Non-pigmented ciliary epithelial cell (primary cell): Measurements from ENCODE around the gene TMC1.

Experiments
- DNase-seq: peaks from one replicate; pipeline ENCODE4 v3.0.0-alpha.2; 2010; ENCODE audit warnings: low read depth

TMC1 gene

DNA sequence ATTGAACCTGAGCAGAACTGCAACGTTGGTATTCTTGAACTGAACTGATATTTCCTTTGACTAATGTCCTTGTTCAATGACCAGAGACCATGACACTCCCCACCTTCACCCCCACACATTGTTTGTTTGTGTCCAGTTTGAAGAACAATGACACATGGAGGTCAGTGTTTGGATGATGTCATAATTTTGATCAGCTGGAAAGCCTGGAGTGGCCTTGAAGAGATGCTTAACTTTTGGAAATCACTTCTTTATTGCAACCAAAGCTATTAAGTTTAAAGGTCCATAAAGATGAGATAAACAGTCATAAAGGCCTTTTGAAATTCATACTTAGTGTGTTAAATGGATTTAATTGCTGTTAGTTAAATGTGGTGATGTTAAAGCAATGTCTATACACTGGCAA is 92.7 kb downstream of the TMC1 start:
- DNase-seq, result no peak

DNA sequence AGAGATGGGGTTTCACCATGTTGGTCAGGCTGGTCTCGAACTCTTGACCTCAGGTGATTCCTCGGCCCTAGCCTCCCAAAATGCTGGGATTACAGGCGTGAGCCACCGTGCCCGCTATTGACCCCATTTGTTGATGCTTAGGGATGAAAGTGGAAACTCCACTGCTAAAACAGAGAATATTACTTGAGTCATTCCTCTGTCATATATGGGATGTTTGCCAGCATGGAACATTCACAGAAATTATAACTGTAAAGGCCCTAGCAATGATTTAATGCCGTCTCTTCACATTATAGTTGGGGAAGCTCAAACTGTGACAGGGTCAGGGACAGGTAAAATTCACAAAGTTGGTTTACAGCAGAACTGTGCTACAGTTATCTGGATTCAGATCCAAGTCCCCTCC is 94.5 kb downstream of the TMC1 start:
- DNase-seq, result no peak

DNA sequence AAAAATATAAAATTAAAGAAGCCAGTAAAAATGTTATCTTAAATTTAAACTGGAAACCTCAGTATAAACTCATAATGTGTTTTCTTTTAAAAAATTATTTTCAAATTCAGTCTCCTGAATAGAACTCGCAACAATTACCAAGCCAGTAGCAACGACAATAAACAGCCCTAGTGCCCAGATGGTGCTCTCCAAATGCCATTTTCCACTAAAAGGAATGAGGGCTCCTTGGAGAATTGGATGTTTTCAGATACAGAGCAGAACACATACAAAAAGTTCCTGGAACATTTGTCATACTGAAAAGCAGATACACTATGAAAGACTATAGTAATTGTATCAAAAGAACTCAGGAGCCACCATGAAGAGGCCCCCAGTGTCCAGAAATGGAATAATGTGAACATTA is 97.4 kb downstream of the TMC1 start:
- no peak for DNase-seq

DNA sequence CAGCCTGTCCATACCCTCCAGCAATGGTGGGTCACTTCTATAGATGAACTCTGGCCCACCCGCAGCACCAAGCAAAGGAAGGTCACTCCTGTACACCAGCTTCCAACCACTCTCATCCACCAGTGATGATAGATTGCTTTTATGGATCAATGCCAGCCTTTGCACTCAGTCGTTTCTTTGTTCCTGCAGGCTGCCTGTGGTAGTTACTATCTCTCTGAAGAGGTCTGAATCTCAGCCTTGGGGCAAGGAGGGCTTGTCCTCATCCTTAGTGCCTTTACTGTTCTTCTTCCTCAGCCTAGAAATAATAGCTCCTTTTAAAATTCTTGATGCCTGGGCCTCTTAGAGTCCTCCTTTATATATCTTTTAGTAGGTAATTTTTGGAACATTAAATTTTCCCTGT is 100.8 kb downstream of the TMC1 start:
- no peak for DNase-seq

DNA sequence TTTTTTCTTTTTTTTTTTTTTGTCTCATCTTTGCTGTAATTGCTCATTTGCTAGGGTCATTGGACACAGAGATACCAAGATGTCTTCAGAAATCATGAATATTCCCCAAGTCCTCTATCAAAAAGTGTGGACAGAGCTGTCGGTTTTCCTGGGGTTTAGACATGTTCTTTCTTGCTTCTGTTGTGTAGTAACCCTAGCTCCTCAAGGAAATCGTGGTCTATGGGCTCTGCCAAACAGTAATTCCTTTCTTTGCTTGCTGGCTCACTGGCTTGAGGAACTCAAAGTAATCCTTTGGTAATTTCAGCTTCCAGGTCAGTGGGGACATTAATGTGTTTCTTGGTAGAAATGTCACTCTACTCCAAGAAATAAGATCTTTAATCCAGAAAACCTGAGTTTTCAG is 101.7 kb downstream of the TMC1 start:
- DNase-seq, result no peak

DNA sequence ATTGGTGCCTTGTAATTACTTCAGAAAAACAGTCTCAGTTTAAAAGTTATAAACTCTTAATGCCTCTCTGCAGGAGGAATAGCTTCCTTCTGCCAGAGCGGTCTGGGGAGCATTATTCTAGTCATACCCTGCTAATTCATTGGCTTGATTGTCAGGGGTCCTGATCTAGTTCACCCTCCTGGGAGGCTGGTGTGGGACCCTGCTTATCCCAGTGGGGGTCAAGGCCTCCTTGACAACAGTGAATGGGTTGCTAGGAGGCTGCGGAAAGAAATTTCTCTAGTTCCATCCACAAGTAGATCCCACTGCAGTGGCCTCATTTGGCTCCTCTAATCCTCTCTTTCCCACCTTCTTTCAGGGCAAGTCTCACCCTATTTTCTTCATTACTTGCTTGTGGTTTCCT is 105.7 kb downstream of the TMC1 start:
- no peak for DNase-seq

DNA sequence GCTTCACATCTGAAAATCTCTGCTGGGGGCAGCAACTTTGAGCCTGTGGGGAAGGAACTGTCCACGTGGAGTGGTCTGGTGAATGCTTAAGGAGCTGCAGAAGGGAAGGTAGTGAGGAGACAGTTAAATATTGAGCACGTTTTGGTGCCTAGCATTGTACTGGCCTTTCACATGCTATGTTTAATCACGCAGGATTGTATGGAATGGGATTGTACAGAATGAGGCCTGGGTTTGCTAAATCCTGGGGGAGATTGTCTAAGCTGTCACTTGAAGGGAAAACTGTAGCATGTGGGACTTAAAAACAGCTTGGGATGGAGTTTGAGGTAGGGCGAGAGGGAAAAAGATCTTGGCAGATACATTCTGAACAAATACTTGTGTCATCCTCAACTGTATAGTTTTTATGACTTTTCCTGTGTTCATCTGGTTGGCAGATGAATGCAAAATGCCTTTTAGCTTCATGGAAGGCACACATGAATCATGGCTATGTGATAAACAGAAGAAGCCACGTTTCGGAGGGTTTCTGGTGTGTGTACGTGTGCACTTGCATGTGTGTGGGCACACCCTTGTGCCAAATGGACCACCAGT is 106.6 kb downstream of the TMC1 start:
- DNase-seq, result no peak

DNA sequence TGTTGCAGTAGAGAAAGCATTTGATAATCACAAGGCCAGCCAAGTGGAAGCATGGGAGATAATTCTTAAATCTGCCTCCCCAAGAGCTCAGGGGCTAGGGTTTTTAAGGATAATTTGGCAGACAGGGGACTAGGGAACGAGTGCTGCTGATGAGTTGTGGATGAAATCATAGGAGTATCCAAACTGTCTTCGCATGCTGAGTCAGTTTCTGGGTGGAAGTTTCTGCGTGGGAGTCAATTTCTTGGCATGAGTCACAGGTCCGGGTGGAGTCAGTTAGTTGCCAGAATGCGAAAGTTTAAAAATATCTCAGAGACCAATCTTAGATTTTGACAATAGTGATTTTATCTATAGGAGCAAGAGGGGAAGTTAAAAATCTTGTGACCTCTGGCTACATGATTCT is 112.6 kb downstream of the TMC1 start:
- DNase-seq, result peak; percentile 57

DNA sequence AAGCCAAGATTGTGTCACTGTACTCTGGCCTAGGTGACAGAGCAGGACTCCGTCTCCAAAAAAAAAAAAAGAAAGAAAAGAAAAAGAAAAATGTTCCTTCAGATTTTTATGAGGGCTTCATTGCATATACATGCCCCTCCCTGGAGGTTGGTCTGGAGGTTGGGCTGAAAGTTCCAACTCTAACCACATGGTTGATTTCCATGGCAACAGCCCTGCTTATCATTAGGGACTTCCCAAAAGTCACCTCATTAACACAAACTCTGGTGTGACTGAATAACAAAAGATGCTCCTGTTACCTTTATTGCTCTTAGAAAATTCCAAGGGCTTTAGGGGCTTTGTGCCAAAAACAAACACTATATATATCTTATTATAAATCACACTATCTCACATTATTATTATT is 113.8 kb downstream of the TMC1 start:
- DNase-seq, result no peak

DNA sequence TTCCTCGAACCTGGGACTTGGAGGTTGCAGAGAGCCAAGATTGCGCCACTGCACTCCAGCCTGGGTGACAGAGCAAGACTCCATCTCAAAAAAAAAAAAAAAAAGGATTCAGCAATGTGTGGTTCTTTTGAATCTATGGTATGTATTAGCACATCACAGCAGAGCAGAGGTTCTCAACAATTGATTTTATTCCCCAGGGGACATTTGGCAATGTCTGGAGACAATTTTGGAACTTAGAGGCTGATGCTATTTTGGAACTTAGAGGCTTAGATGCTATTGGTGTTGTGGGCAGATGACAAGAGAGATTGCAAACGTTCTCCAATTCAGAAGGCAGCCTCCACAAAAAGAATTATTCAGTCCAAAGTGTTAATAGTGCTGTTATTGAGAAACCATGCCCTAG is 115.2 kb downstream of the TMC1 start:
- DNase-seq, result no peak

DNA sequence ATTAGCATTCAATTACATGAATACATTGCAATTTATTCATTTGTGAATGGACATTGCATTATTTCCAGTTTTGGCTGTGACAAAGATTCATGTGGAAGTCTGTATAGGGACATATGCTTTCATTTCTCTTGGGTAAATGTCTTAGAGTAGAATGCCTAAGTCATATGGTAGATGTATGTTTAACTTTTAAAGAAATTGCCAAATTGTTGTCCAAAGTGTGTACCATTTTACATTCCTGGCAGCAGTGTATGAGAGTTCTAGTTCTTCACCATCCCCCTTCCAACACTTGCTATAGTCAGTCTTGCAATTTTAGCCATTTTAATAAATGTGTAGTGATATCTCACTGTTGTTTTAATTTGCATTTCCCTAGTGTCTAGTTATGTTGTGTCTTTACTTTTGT is 122.2 kb downstream of the TMC1 start:
- DNase-seq, result no peak

DNA sequence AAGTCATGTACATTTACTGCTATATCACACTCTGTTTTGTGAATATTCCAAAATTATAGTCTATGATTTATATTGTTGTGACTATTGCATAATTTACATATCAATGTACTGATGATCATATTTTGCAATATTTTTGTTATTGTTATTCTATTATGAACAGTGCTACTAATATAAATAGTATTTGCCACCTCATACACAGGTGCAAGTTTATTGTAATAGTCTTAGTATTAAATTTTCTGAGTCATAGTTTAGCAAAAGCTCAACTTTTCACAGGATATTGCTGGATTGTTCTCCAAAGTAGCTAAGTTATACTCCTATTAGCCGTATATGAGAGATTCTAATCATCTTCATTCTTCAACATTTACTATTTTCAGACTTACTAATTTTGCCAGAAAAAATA is 124.7 kb downstream of the TMC1 start:
- no peak for DNase-seq

DNA sequence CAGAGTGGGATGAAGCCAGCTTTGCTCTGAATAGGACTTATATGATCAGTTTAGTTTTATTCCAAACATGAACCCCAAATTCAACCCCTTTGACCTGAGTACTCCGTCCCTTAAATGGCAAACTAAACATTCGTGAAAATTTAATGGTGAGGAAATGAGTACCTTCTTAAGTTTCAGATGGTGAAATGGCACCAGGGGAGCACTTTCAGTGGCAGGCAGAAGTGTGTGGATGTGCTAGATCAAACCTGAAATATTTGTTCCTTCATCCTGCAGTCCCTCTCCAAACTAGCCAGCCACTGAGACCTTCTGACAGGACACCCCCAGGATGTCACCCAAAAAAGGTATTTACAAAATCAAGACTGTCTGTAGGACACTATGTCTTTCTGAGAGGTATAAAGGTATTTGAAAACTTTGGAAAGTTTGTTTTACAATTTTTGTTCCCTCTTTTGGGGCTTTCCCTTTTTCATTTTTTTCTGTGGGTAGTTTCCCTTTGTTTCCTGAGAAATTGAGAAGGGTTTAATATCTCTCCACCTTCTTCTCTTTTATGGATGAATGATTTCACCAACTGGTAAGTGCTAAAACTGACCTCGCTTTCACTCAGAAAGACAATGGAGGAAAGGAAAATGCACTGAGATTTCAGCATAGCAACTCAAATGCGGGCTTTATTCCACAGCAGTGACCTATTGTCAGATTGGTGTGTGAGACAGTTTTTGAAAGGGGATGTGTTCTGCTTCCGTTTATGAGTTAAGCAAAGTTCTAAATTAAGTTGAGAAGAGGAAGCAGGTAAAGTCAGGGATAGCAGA is 127.1 kb downstream of the TMC1 start:
- no peak for DNase-seq

DNA sequence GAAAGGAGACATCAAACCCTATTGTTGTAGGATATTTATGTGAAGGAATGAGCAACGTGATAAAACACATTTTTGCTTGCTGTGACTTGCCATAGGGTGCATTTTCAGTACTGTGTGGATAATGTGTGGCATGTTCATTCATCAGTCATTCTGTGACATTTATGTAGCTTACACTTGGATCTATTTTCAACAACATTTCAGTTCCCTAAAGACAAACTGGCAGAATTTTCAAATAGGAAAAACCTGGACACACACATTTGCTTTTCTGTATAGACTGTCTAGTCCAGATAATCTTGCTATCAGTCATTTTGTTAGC is 127.7 kb downstream of the TMC1 start:
- no peak for DNase-seq

DNA sequence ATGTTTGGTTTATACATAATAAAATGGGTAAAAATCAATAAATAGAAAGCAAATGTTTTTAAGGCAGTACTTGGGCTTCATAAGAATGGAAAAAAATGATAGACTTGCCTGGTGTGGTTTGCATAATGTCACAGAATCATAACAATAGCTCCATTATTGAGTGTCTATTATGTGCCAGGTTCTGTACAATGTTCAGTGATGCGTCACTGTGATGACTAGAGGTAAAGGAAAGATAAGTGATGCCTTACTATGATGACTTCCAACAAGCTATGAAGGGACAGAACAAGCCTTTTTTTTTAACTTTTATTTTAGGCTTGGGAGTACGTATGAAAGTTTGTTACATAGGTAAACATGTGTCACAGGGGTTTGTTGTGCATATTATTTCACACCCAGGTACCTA is 128.8 kb downstream of the TMC1 start:
- no peak for DNase-seq

DNA sequence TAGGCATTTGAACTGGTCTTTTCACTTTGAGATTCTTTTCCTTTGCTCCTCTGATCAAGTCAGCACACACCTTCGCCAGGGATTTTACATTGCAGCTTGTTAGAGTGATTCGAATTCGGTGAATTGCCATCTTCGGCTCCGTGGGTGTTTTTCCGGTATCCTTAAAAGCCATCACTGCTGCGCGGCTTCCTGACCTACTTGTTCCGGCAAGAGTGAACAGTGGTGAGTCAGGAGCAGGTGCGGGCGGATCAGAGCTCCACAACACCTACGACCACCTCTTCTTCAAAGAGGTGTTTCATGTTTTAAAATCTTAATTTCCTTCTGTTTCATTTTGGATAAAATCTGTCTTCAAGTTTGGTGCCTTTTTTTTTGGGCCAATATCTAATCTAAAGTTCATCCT is 134.6 kb downstream of the TMC1 start:
- no peak for DNase-seq

DNA sequence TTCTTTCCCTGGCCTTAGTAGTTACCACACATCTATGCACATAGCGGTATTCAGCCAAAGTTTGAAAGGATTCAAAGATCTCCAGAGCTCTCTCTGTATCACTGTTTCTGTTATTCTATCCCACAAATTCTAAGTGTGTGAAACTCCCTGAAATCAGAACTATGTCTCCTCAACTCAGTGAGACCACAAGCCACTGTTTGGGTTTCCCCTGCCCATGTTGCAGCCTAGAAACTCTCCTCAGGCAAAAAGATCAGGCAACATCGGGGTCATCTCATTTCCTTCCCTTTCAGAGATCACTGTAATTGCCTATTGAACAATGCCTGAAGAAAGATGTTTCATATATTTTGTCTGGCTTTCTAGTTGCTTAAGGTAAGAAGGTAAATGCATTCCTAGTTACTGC is 135.6 kb downstream of the TMC1 start:
- no peak for DNase-seq

DNA sequence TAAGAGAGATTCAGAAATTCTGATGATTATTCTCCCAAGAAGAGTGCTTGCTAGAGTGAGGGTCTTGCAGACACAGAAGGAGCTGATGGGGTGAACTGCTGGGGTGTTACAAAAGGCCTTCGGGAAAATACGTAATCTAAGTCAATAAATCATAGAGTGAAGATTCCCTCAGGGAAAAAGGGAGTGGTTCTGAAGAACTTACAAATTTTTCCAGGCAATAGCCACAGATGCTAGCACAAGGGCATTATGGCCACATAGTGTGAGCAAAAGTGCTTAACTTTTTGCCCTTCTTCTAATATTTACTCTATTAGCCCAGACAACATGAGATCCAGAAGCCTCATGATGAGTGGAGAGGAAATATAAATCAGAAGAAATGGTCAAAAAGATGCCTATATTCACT is 137.3 kb downstream of the TMC1 start:
- DNase-seq, result no peak

DNA sequence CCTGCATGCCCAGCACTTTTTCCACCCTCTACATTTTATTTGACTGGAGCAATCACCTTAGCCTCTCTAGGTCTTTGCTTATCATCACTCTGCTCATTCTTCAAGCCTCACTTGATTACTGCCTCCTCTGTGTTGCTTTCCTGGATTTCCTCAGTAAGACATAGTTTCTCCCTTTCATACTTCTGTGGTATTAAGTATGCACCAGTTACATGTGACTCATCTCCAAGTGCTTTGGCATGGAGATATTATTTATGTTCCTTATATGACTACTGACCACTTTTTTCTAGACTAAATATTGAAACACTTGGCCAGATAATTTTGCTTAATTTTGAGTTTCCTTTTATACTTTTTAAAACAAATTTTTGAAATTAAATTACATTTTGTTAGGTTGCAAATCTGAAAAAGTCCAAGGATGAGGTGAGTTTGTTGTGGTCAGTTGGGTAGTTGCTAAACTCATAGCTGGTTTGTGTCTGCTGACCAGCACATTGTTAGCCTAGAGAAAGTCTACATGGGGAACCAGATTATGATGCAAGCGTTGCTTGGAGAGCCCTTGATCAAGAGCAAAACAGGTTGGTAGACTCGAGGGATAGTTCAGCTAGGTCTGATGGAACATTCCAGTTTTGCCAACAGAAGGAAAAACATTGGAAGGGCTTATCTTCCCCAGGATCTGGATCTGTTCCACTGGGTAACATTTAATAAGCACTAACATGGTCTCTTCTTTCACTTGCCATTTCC is 140.2 kb downstream of the TMC1 start:
- peak; percentile 55 for DNase-seq

DNA sequence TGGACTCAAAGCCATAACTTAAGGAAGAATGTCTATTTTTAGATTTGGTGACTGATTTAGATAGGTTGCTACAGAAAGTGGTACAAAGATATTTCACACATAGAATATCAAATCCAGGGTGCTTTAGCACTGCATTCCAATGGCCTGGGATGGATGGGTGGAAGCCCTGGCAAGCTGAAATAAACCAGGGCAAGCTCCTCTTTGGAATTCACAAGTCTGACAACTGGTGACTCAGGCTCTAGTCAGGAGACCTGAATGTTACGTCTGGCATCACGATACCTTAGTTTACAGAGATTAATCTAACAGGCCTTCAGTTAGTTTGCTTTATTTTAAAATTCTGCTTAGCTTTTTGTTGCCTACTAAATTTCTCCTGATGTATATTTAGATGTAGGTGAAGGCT is 144.0 kb downstream of the TMC1 start:
- peak; percentile 14 for DNase-seq

DNA sequence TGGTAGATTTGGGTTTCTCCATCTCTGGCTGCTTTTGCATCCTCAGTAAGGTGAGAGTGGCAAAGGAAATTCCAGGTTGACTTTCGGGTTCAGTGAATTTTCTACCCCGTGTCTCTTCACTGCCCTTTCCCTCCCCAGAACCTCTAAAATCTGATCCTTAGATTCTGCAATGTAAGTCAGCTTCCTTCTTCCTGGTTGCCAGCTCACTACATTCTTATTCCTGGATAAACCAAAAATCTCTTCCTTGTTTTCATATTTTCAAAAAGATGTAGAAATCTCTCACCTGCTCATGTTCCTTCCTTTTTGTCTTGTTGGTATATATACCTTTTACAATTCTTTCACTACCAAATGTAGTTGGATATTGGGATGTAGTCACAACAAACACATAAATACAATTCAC is 145.8 kb downstream of the TMC1 start:
- no peak for DNase-seq

DNA sequence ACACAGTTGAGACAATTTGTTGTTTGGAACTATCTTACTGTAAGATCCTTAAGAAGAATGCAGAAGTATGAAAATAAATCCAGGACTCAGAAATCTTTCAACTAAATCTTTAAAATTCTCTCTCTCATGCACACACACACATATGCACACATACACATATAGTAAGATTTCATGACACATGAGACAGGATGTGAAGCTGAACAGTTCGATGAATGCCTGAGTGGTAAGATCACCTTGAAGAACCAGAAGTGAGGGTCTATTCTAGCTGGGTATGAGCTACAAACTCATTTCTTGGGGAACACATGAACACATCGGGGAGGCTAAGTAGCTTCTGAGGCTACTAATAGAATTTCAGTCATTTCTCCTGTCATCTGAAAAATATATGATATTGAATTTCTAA is 153.6 kb downstream of the TMC1 start:
- no peak for DNase-seq

DNA sequence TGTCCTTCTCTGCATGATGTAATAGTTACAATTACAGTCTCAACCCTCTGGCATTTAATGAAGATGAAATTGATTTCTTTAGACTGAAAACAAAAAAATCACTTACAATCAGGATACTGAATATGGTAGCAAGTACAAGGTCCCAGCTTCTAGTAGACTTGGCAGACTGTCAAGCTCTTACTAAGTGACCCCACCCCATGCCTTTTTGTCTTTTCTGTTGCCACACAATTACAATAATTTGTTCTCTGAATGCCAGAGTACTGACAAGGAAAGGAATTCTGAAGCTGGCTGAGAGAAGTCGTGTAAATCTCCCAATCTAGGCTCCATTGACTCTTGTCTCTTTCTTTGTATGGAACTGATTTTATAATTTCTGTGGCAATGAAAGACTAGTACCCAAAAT is 154.2 kb downstream of the TMC1 start:
- DNase-seq, result peak; percentile 23
